NCI-H2196 (cell line): ENCODE measurements around the gene CCNYL1.
"Not testable (repeated sequence)": the region's sequence is repeated elsewhere in the genome, so short reads cannot be mapped to it uniquely, and the experiment has no call there.

Experiments
- DNase-seq: peaks from one replicate; lab custom pipeline; 2025; ENCODE audit not compliant: unreplicated experiment; lab: John Stamatoyannopoulos, UW

CCNYL1 gene

DNA sequence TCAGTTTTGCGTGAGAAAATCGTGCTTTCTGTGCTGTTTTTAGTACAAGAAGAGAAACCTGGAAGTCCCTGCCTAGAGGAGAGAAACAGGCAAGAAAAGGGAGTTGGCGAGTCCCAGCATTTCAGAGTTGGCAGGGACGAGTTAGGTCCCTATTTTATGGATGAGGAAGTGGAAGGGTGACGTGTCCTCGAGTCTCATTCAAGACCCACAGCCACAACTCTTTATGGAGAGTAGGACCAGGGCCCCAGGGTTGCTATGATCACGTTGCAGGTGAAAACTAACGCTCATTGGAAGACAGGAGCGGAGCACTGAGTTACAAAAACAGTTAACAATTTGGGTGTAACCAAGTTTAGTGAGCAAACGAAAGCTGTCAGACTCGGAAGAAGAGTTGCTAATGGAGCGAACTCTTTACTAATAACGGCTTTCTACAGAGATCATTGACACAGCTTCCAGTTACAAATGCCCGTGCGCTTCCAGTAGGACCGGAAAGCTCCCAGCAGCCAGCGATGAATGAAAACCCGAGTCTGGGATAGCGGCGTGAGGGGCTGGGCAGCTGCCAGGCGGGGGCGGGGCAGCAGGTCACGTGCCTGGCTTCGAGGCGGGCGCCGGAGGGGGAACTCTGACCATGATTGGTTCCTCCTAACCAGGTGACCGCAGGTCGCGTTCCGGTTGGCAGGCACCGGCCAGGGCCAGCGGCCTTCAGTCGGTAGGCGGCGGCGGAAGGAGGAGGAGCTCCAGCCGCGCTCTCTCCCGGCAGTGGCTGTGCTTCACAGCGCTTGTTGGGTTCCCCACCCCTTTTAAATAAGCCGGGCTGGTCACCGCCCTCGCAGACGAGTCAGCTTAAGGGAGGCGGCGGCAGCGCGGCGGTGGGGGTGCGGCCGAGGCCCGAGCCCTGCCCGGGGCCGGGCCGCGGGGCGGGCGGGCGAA is at the start of gene CCNYL1:
TSS of gene CCNYL1 (plus strand) at position 827 of the 927 bp plus-strand sequence. CDS start 257 bp downstream, outside the sequence.
- DNase-seq = peak; percentile 98

DNA sequence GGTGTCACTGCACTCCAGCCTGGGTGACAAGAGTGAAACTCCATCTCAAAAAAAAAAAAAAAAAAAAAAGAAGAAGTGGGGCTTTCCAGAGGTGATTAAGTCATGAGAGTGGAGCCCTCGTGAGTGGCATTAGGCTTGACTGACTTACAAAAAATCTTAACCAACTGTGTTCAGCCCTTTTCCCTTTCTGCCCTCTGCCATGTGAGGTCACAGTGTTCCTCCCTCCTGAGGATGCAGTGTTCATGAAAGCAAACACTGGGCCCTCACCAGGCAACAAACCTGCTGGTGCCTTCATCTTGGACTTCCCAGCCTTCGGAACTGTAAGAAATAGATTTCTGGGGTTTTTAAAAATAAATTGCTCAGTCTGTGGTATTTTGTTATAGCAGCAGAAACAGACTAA is 49.2 kb upstream of the CCNYL1 start:
- no peak for DNase-seq

DNA sequence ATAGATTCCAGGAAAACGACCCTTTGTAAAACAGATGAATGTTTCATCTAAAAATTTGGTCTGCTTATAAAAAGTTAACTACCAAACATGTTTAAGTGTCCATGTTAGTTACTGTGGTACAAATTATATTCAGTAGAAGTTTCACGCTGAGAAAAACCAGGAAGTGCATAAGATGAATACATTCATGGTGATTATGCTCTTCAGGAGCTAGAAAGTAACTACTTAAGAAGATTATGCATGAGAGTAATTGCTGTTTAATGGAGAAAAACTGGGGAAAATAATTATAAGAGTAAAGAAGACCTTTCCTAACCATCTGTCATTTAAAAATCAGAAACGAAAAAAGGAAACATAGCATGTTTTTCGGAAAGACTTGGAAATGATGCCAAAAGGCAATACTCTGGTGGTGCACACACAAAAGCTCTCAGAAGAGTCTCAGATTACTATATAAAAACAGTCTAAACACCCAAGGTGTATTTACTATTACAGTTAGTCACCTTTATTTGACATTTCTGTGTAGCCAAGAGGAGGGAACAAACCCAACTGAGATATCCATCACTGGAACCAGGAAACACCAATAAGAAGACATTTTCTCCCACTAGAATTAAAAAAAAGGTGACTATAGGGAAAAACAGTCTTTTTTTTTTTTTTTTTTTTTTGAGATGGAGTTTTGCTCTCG is 47.4 kb upstream of the CCNYL1 start:
- peak; percentile 33 for DNase-seq

DNA sequence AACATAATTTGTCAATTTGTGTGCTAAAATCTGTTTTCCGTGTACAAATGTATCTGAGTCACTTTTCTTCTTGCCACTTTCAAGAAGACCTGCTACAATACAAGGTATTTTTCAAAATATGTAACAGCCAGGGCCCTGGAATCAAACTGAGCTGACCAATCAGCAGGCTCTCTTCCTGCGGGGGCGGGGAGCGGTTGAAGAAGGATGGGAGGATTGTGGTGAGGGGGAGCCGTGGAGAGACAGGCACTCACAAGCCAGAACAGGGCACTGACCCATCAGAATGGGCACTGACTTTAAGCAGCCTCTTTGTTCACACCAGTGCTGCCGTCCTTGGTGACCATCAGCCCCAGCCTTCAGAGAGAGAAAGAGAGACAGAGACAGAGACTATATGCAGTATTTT is 40.6 kb upstream of the CCNYL1 start:
- DNase-seq = no peak

DNA sequence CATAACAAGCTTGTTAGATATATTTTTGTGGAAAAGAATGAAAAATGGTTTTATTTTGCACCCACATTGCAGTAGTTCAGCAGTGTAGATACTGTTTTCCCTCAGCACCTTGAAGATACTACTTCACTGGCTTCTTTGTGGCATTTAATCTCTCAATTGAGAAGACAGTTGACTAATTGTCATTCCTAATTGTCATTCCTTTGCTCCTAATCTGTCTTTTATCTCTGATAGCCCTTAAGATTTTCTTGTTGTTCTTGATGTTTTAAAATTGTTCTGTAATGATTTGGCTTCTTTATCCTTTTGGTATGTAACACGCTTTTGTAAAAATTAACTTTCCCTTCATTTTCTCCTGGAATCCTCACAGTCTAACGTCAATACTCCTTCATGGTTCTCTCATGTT is 38.0 kb upstream of the CCNYL1 start:
- DNase-seq = no peak

DNA sequence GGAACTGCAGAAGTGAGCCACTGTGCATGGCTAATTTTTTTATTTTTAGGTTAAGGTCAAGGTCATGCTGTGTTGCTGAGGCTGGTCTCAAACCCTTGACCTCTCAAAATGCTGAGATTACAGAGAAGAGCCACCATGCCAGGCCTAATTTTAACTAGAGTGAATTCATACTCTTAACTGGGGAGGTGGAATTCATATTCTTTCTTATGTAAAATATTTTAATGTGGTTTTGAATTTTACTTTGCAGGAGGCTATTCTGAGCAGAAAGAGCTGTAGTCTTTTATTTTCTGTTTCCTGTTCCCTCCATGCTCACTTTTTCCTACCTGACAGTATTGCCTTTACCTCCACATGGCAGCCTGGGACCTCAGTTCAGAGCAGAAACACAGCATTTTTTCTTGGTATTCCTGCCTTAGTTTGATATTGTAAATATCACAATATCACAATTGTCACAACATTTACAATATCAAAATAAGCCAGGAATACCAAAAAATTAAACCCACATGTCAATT is 37.1 kb upstream of the CCNYL1 start:
- DNase-seq = no peak

DNA sequence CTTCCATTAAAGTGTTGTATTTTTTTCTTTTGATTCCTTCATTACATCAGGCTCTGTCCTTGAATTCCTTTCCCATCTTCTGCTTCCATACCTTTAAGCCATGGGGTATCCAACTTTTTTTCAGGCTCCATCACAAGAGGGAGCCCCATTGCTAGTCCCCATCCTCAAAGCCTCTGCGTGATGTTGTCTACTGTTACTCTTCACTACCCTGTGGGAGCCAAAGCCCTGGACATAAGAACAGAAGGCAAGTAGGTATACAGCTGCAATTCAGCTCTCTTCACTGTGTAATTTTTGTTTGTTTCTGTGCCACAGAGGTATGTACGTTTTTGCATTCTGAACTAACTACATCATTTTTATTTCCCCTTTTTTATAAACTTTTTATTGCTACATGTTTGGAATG is 36.6 kb upstream of the CCNYL1 start:
- DNase-seq = no peak

DNA sequence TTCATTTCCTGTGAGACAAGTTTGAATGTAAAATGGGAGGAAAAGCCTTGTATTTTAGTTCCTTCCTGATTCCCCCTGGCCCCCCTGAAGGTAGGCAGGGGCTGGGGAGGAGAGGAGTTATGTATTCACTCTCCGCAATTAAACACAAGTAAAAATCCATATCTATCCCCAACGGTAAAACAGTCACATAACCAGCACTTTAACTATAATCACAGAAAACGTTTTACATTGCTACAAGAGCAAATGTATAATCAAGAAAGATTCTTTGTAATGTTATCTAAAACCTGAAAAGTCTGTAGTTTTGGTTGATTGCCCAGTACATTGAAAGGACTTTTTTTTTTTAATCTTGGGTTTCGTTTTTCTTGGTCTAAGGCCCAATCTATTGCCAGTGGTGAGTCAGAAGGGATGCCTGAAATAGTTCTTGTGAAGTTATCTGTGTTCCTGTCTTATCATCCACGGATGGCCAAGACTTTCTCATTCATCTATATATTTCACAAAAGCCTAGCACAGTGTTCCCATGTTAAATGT is 34.5 kb upstream of the CCNYL1 start:
- DNase-seq = no peak

DNA sequence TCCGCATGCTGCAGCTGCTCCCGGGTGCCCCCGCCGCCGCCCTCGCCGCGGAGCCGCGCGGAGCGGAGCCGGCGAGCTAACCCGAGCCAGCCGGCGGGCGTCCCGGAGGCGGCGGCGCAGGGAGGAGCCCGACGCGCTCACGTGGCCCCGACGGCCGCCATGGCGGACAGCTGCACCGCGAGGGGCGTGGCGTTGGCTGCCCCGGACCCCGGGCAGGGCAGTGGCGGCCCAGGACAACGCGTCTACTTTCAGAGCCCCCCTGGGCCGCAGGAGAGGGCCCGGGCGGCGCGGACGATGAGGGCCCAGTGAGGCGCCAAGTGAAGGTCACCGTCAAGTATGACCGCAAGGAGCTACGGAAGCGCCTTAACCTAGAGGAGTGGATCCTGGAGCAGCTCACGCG is 30.0 kb upstream of the CCNYL1 start:
- no peak for DNase-seq

DNA sequence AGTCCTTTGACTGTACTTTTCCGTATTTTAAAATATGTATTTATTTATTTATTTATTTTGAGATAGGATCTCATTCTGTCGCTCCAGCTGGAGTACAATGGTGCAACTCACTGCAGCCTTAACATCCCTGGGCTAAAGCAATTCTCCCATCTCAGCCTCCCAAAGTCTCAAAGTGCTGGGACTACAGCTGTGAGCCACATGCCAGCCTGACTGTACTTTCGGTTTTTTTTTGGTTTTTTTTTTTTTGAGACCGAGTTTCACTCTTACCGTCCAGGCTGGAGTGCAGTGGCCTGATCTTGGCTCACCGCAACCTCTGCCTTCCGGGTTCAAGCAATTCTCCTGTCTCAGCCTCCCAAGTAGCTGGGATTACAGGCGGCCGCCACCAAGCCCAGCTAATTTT is 28.9 kb upstream of the CCNYL1 start:
- DNase-seq = no peak

DNA sequence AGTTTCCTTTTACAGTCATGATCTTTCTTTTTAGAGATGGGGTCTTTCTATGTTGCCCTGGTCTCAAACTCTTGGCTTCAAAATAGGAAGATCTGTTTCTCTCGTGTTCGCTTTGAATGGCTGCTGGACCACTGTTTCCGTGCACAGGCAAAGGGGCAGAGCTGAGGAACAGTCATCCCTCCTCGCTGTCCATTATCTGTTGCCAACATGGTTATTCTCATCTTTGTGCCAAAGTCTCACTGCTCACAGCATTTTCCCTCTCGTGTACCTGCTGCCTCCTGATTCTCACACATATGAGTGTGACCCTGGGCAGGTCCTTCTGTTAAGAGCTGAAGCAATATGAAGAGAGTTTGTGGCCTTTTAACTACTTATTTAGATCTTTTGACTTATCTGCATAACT is 28.0 kb upstream of the CCNYL1 start:
- DNase-seq = no peak

DNA sequence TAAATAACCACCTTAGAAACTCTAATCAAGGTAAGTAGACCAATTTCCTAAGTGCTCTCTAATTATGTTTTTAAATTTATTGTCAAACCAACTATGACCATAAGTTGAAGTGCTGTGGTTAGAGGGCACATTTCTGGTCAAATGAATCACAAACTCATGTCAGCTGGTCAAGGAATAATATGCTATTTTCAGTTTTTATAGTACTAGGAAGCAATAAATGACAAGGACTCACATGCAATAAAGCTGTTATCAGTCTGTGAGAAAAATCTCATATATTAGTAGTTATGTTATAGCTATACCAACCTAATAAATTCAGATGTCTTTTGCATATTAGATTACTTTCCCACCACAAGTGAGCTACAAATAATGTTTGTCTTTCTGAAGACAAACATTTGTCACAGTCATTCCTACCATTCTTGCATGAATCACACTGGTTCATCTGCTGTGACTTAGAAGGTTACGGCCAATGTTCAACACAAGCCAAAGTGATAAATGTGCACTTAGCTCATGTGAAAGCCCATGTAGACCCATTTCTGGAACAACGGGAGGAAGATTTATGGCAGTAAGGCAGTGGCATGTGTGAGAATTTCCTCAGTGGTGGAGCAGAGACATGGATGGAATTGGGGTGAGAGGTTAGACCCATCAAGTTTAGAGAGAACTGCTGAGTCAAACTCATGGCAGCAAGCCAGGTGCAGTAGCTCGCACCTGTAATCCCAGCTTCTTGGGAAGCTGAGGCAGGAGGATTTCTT is 27.4 kb upstream of the CCNYL1 start:
- no peak for DNase-seq

DNA sequence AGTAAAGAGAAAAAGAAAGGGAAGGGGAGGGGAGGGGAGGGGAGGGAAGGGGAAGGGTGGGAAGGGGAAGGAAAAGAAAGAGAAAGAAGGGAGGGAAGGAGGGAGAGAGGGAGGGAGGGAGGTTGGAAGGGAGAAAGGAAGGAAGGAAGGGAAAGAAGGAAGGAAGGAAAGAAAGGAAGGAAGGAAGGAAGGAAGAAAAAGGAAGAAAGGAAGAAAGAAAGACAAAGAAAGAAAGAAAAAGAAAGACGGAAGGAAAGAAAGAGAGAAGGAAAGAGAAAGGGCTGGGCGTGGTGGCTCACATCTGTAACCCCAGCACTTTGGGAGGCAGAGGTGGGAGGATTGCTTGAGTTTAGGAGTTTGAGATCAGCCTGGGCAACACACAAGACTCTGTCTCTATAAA is 24.6 kb upstream of the CCNYL1 start:
- no peak for DNase-seq

DNA sequence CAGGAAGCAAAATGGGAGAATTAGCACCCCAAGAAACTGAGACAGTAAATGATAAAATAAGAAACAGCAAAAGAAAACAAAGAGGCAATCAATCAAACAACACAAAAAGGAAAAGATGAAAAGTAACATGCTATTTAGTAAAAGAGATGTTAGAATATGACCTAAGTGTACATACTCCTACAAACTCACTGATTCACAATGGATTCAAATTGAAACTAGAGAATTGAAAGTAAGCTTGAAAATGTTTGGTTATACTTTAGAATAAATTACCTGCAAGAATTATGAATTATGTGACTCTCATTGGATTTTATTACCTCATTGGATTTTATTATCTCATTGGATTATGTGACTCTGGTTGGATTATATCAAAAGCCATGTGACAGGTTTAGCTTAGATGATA is 22.8 kb upstream of the CCNYL1 start:
- no peak for DNase-seq

DNA sequence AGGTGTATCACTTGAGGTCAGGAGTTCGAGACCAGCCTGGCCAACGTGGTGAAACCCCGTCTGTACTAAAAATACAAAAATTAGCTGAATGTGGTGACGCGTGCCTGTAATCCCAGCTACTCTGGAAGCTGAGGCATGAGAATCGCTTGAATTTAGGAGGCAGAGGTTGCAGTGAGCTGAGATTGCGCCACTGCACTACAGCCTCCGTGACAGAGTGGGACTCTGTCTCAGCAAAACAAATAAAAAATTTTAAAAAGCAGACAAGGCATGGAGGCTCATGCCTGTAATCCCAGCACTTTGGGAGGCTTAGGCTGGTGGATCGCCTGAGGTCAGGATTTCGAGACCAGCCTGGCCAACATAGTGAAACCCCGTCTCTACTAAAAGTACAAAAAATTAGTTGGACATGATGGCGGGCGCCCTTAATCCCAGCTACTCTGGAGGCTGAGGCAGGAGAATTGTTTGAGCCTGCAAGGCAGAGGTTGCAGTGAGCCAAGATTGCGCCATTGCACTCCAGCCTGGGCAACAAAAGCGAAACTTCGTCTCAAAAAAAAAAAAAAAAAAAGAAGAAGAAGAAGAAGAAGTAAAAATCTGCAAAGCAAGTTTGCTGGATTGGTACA is 20.5 kb upstream of the CCNYL1 start:
- DNase-seq = not testable (repeated sequence)

DNA sequence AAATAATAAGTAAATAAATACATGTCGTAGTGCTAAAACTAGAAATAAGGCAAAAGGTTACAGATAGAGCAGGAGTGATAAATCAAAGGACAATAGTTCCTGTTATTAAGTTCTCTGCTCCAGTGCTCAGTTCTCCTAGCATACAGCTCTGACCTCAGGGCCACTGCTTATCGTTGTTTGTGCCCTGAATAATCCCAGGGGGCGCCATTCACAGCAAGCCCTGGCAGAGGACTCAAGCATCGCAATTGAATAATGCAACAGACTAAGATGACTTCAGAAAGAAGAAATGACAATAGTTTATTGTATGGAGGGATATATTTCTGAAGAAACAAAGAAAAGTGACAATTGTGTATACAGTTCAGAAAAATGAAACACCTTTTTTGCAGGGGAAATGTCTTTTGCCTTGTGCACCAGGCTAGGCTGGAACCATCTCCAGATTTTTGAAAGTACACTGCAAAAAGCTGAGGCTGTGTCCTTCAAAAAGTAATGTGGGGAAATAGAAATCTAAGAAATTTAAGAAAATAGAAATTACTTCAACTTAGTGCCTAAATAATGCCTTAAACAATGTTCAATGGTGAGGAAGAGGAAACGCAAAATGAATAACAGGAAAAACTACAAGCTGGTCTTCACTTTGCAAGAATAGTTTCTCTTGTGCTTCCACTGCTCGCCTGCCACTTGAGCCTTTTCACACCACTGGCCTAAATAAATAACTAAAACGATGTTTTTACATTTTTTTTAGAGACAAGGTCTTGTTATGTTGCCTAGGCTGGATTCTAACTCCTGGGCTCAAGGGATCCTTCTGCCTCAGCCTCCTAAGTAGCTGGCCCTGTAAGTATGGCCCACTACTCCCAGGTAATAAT is 19.0 kb upstream of the CCNYL1 start:
- DNase-seq = no peak

DNA sequence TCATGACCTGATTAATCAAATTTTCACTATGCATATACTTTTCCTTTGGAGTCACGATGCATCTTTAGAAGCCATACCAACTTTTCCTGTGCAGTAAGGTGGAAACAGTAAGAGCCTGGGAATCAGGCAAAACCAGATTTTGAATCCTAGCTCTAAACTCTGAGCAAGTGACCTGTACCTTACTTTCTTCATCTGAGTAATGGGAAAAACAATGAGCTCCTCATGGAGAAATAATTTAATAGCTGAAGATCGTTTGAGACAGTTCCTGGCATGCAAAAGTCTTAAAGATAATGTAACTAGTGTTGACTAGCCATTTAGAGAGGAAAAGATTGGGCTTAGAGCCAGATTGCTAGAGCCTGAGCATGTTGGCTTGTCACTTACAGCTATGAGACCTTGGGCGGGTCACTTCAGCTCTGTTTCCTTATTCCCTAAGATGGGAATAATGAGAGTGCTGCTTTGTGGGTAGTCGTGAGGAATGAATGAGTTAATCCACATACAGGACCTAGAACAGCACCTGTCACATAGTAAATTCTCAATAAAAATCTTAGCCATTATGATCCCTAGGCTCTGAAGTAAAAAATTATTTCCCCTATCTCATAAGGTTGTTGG is 17.7 kb upstream of the CCNYL1 start:
- DNase-seq = no peak

DNA sequence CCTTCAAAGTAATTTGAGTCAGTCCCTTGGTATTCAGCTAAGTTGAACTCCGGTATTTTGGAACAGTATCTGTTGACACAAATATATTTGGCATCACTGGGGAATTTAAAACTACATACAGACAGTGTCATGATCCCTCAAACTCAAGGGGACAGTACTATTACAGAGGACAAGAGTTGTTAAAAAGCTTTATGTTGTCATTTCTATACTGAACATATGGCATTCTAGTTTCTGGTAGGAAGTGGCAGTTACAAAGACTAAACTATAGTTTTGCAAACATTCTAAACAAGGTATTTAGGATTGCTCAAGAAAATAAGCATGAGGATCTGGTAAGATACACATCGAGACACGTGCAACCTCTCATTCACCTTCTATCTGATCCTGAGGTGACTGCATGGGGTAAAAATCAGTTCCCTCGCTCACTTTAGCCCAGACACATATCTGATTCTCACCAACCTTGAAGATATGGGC is 16.6 kb upstream of the CCNYL1 start:
- no peak for DNase-seq

DNA sequence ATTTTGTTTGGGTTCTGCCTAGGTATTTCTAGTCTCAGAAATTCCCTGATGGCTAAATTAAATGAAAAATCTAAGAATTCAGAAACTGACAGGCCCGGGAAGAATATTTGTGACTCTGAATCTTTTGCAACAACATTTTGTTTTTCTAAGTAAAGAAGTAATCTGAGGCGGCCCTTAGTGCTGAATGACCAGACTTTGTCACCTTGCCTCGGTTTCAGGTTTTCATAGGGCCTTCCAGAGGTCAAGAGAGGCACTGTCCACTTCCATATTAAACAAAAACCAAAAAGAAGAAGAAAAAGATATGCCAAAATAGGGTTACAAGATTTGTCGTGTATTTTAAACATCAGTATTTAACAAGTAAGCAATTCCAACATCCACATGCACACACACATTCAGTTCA is 16.1 kb upstream of the CCNYL1 start:
- no peak for DNase-seq
